GM12878 (cell line): ENCODE results near the gene GFI1. TPM values are rescaled to one million over a fixed set of nuclear protein-coding genes. Genes with fewer than 3 reads are reported as not detected.

Source experiments
- ATAC-seq: fragments of 200-7000 bp; cut with Tn5 transposase; 3 replicates; pipeline ENCODE4 v1.9.1; 2020; ENCODE audit warnings: mild to moderate bottlenecking, moderate library complexity
- BruUV-seq: library from RNA; stranded (reverse); fragments of 400-500 nt; replicated peaks from 2 replicates; lab custom pipeline; 2021; lab: Mats Ljungman, UMichigan
- CTCF ChIA-PET: fragments of 300-600 bp; sonication (Branson Sonifier 250); formaldehyde crosslinking; extraction: SDS; loops from one replicate; lab custom pipeline; 2021; ENCODE audit warnings: inconsistent platforms; lab: Yijun Ruan, JAX
- POLR2A ChIA-PET: fragments of 350-600 bp; formaldehyde crosslinking; extraction: SDS; loops from one replicate; lab custom pipeline; 2021; ENCODE audit warnings: inconsistent platforms; lab: Charles Lee
- RAD21 ChIA-PET: fragments of 300-600 bp; sonication (Branson Sonifier 250); formaldehyde crosslinking; loops from one replicate; lab custom pipeline; 2023; ENCODE audit warnings: antibody characterized with exemption; ENCODE audit not compliant: unreplicated experiment; lab: Charles Lee
- SMC1A ChIA-PET: fragments of 300-600 bp; sonication (Branson Sonifier 250); formaldehyde crosslinking; loops from one replicate; lab custom pipeline; 2023; ENCODE audit not compliant: unreplicated experiment, uncharacterized antibody; lab: Charles Lee
- DNase-seq: peaks from one replicate; pipeline ENCODE4 v3.0.0-alpha.2; 2011; ENCODE audit warnings: low read depth, low spot score
- FAIRE-seq: peaks from 3 replicates; lab custom pipeline; 2011; peaks lifted over from hg19 to GRCh38; lab: Jason Lieb, UNC
- H2AFZ ChIP-seq: 2 replicates; pipeline ENCODE4 v1.6.0; 2011; ENCODE audit warnings: low read depth, low read length, control low read depth; ENCODE audit not compliant: control insufficient read depth
- H3K27ac ChIP-seq: 2 replicates; pipeline ENCODE4 v1.5.1; 2011; ENCODE audit warnings: control low read depth; ENCODE audit not compliant: control insufficient read depth, insufficient read depth
- H3K27me3 ChIP-seq, 2 experiments: replicated peaks in 1 of 2; 2 replicates each; pipeline versions ENCODE4 v1.6.0 to v1.6.1; 2011; ENCODE audit warnings: low read length in 1 of 2; ENCODE audit not compliant: control insufficient read depth in 2 of 2, insufficient read depth in 2 of 2
- H3K36me3 ChIP-seq, 2 experiments: 2 replicates each; pipeline ENCODE4 v1.5.1; 2011; ENCODE audit warnings: low read length in 1 of 2; ENCODE audit not compliant: control insufficient read depth in 2 of 2, insufficient read depth in 2 of 2
- H3K4me1 ChIP-seq: 2 replicates; pipeline ENCODE4 v1.6.1; 2011; ENCODE audit warnings: mild to moderate bottlenecking, low read length, moderate library complexity, mixed read lengths; ENCODE audit not compliant: control insufficient read depth, insufficient read depth
- H3K4me2 ChIP-seq: 2 replicates; pipeline ENCODE4 v1.6.0; 2011; ENCODE audit warnings: control low read depth; ENCODE audit not compliant: control insufficient read depth, insufficient read depth
- H3K4me3 ChIP-seq: fragments of 200-600 bp; sonication (generic); 2 replicates; pipeline ENCODE4 v1.5.1; 2016
- H3K79me2 ChIP-seq: 2 replicates; pipeline ENCODE4 v1.6.0; 2011; ENCODE audit warnings: low read length; ENCODE audit not compliant: control insufficient read depth, insufficient read depth
- H3K9ac ChIP-seq: 2 replicates; pipeline ENCODE4 v1.8.0; 2011; ENCODE audit warnings: low read length, control low read depth, mixed read lengths; ENCODE audit not compliant: control insufficient read depth, insufficient read depth
- H3K9me3 ChIP-seq: replicated peaks from 3 replicates; pipeline ENCODE4 v1.5.1; 2011; ENCODE audit warnings: mild to moderate bottlenecking, low read length; ENCODE audit not compliant: control insufficient read depth, insufficient read depth
- H4K20me1 ChIP-seq: 2 replicates; pipeline ENCODE4 v1.6.0; 2011; ENCODE audit not compliant: control insufficient read depth, insufficient read depth
- CEBPB ChIP-seq, 2 experiments: fragments of 150-350 bp in 1 of 2; IDR thresholded peaks; 2 replicates each; pipeline ENCODE4 v1.6.1; 2012 to 2014; ENCODE audit warnings: low read depth in 2 of 2, low read length in 2 of 2, borderline replicate concordance in 1 of 2, inconsistent platforms in 1 of 2
- E2F4 ChIP-seq: IDR thresholded peaks from 2 replicates; pipeline ENCODE4 v1.6.1; 2012; ENCODE audit warnings: low read depth, low read length, improper control_type of control experiment
- FOS ChIP-seq: IDR thresholded peaks from 3 replicates; pipeline ENCODE4 v1.6.1; 2011; ENCODE audit warnings: borderline replicate concordance; ENCODE audit not compliant: insufficient read length; ENCODE audit errors: extremely low read depth
- HDAC6 ChIP-seq: fragments of 200-600 bp; sonication (generic); IDR thresholded peaks from one replicate; pipeline ENCODE4 v1.8.0; 2017; ENCODE audit warnings: antibody characterized with exemption; ENCODE audit not compliant: unreplicated experiment
- MLLT1 ChIP-seq: fragments of 450-650 bp; IDR thresholded peaks from 2 replicates; pipeline ENCODE4 v1.6.1; 2016; ENCODE audit warnings: mild to moderate bottlenecking
- NR2C2 ChIP-seq: IDR thresholded peaks from 2 replicates; pipeline ENCODE4 v1.6.1; 2011; ENCODE audit warnings: borderline replicate concordance, low read depth; ENCODE audit not compliant: control insufficient read depth, insufficient read length
- PKNOX1 ChIP-seq: fragments of 450-650 bp; IDR thresholded peaks from 2 replicates; pipeline ENCODE4 v1.6.1; 2016; ENCODE audit warnings: mild to moderate bottlenecking
- PML ChIP-seq: IDR thresholded peaks from 2 replicates; pipeline ENCODE4 v1.6.1; 2012; ENCODE audit warnings: low read length, inconsistent platforms
- RB1 ChIP-seq: fragments of 450-650 bp; formaldehyde crosslinking; IDR thresholded peaks from 2 replicates; pipeline ENCODE4 v1.6.1; 2017; ENCODE audit warnings: mild to moderate bottlenecking, borderline replicate concordance
- WGBS: methylation state at CpG from one replicate; pipeline ENCODE4 v1.1.6; 2016; ENCODE audit warnings: low lambda C conversion rate; ENCODE audit not compliant: insufficient replicate concordance, insufficient coverage; ENCODE audit errors: missing lambda C conversion rate; 5-methylcytosine and 5-hydroxymethylcytosine counted together
- in situ Hi-C: fragments of 300-500 bp; cut with MboI; formaldehyde crosslinking; loops from 9 replicates; pipeline ENCODE4 v1.14.3; 2018; ENCODE audit warnings: mixed read lengths
- intact Hi-C: fragments of 100-400 bp; cut with micrococcal nuclease; formaldehyde crosslinking; loops from one replicate; pipeline ENCODE4 v1.14.2; 2022; ENCODE audit not compliant: unreplicated experiment
- polyA plus RNA-seq, 11 experiments: library from polyadenylated mRNA; depleted of rRNA in 4 of 11; unstranded in 6 of 11; stranded (reverse) in 5 of 11; fragments of >200 nt; fragmentation: Nextera tagmentation in 4 of 11; fragmentation: Illumina TruSeq in 1 of 11; extraction: Ambion mirVana in 4 of 11; extraction: Trizol in 1 of 11; gene quantifications; 1 replicate in 1 of 11; 2 replicates in 10 of 11; pipeline versions ENCODE4 v1.2.1 to v1.2.3, GENCODE V29; 2011 to 2016; ENCODE audit warnings: inconsistent platforms in 2 of 11, missing spikeins in 2 of 11, low read depth in 1 of 11
- total RNA-seq, 4 experiments: library from RNA; depleted of rRNA in 3 of 4; stranded (reverse); fragments of >200 nt in 3 of 4; fragmentation: Illumina TruSeq in 1 of 4; extraction: Trizol in 1 of 4; gene quantifications; 2 replicates each; pipeline versions ENCODE4 v1.2.1 to v1.2.3, GENCODE V29; 2013 to 2021

Gene GFI1
- total and polyA plus RNA-seq, 10 of the 15 experiments (the other 5 are each of a cell fraction or from before 2014, with no cell fraction given) = 1.8 to 18.3 (median 7.4) TPM

DNA sequence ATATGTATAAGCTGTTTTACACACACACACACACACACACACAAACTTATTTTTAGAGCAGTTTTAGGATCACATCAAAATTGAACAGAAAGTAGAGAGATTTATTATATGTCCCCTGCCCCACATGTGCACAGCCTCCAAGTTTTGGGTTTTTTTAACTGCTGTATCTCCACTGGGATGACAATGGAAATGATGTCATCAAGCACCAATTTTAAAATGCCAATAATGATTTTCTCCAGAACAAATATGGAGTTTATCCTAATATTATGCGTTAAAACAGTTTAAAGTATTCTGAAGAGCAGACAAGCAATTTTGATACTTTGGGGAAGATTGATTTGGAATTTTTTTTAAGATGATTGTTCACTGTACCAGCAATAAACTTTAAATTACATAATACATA is 56.7 kb downstream of the GFI1 start:
- Histone ChIP-seq H4K20me1 (no peaks in the 10 kb centered on the region), H3K36me3 (no peaks in the 10 kb centered on the region), H2AFZ (no peak overlapping the region), H3K4me3 (no peak overlapping the region), H3K27me3 (no peaks in the 10 kb centered on the region), H3K27ac (no peak overlapping the region), H3K4me1 (no peaks in the 10 kb centered on the region), H3K9me3 (no peaks in the 10 kb centered on the region), H3K4me2 (no peak overlapping the region), H3K79me2 (no peaks in the 10 kb centered on the region), H3K9ac (no peak overlapping the region)
- intact Hi-C loops = no loop called here
- DNase-seq (no peak), ATAC-seq (no peak), FAIRE-seq (no peak)
- ChIA-PET POLR2A (no interaction called here), RAD21 (no interaction called here), SMC1A (no interaction called here), CTCF (interaction anchor here (1.0 kb wide), 1 partner anchor 439 kb away, joined by 3 read pairs; no protein-coding TSS in a partner anchor)
- TF ChIP-seq RB1 (no peak), NR2C2 (no peak), PKNOX1 (no peak), HDAC6 (no peak)
- in situ Hi-C loops = no loop called here
- BruUV-seq = no TSS peak
- WGBS = 87% methylated on average over 1 of the region's 1 CpG

GRCh38 chr1:92425617-92426016 is 61.1 kb downstream of the GFI1 start:
- in situ Hi-C loops = no loop called here
- intact Hi-C loops = no loop called here
- WGBS = 51% methylated on average over 2 of the region's 2 CpGs
- Histone ChIP-seq H3K4me1 (no peaks in the 10 kb centered on the region), H3K79me2 (no peaks in the 10 kb centered on the region), H3K4me2 (no peak overlapping the region), H3K36me3 (no peaks in the 10 kb centered on the region), H3K4me3 (no peak overlapping the region), H3K9me3 (no peaks in the 10 kb centered on the region), H2AFZ (no peak overlapping the region), H3K27ac (no peak overlapping the region), H3K27me3 (no peaks in the 10 kb centered on the region; a peak in 1 of 4 replicates), H4K20me1 (no peaks in the 10 kb centered on the region), H3K9ac (no peak overlapping the region)
- CTCF ChIA-PET = interaction anchor here (0.7 to 1.0 kb wide), 3 partner anchors 197 to 898 kb away, joined by 3 read pairs; no protein-coding TSS in a partner anchor
- SMC1A ChIA-PET = interaction anchor here (1.0 to 1.3 kb wide), 3 partner anchors 9 to 17 kb away, joined by 3 to 4 read pairs (median 4); no protein-coding TSS in a partner anchor
- no peak for FAIRE-seq
- ATAC-seq = no peak
- no TSS peak for BruUV-seq
- no peak for DNase-seq
- RAD21 ChIA-PET = interaction anchor here (2.0 kb wide), 1 partner anchor 115 kb away, joined by 5 read pairs; no protein-coding TSS in a partner anchor
- POLR2A ChIA-PET = no interaction called here
- no peak for TF ChIP-seq FOS
- TF ChIP-seq E2F4 = no peak
- no peak for TF ChIP-seq MLLT1
- TF ChIP-seq CEBPB (IDR thresholded peaks at IDR 0.05; ENCODE audit: borderline replicate concordance in 1 of 2, low read depth in 2 of 2, low read length in 2 of 2) = no peak
- no peak for TF ChIP-seq PML
